Activated T-helper 1 cell treated with Interleukin-2 at 50 U/mL for 16 hours (primary cell): ENCODE measurements around the gene LCT.
"Not testable (repeated sequence)": the region's sequence is repeated elsewhere in the genome, so short reads cannot be mapped to it uniquely, and the experiment has no call there.

ENCODE experiments used
- DNase-seq: peaks from one replicate; pipeline ENCODE4 v3.0.0-alpha.2; 2020; ENCODE audit warnings: low read depth

Gene LCT

DNA sequence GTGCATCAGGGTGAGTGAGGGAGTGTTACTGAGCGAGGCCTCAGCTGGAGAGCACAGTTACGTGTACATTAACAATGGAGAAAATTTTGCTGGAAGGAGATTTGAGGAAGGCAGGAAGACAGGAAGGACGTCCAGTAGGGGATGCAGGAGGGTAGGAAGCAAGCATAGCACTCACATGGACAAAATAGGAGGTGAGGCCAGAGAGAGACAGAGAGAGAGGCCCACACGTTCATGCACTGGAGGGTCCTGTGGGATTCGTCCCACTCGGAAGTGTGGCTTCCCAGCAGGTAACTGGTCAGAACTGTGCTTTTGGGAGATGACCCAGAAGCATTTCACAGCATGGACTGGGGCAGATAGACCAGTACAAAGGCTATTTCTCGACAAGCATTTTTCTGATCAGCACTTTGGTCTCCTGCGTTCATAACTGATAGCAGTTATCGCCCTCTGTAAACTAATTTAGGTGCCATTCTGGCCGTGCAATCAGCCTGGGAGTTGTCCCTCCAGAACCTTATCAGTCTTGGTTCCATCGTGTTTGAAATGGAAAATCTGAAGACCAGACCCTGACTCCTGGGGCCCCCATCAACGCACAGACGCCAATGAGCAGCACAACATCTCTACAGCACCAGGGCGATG lies 5.7 kb downstream of the LCT start:
- DNase-seq: no peak

DNA sequence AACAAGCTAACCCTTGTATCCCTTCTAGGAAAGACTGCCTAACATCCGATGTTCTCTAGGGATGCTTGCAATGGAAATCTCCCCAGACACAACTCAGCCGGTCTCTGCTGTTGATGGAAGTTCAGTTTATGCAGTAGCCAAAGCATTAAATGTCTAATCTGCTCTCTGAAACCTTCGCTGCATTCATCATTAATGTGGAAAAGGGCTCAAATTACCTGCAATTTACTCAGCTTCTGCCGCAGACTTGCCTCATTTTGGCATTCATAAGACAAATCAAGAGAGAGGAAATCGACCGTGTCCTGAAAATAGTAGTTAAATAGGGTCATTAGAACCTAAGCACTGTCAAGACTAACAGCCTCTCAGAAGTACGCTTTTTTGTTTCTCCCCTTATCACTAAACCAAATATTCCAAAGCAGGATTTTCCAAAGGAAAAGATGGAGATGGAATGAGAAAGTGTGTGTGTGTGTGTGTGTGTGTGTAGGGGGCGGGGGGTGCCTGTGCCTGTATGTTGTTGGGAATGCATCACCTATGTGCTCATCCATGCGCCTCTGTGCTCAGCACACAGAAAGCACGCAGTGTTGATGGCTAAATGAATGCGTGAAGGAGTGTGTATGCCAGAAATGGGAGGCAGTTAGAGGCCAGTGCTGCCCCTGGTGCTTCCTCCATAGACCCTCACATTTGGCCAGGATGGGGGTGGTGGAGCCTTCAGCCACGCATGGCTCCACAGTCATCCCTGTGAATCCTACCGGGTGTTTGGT lies 7.4 kb downstream of the LCT start:
- no peak for DNase-seq

DNA sequence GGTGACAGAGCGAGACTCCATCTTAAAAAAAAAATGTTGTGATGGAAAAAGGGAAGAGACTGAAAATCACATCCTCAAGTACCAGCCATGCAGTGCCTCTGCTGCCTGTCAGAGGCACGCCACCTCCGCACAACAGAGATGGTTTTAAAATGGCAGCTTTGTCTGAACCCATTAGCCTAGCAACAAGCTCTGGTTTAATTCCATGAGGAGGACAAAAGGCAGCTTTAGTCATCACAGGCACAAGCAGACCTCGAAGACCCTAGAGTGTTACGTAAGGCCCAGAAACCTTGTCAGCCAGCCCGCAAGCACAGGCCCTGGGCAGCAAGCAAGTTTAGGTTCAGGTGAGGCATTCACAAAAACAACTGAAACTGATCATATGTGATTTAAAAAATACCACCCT lies 10.4 kb downstream of the LCT start:
- DNase-seq: no peak

DNA sequence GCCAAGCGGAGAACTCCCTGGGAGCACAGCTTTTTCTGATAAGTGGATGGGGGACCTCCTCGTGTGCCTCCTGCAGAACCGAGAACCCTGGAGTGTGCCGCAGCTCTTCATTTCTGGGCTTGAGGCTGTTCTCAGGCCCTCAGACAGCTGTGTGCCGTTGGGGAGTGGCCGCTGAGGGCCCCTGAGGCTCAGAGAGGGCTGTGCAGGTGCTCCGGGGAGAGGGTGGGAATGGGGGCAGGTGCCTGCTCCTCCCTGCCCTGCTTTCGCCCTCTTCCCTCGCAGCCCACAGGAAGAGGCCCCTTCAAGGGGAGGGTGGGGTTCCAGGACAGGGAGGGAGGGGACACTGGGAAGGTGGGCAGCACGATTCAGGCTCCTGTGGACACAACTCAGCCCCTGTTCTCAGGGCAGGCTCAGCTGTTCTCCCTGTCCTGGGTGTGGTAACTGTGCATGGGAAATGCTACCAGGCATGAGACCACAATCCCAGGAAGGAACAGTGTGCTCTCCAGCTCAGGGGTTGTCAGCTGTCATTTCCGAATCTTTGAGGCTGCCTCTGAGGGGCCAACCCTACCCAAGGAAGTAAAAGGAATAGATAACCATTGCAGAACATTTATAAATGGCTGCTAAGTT lies 11.3 kb downstream of the LCT start:
- DNase-seq: no peak

GRCh38 chr2:135825131-135825530 lies 11.9 kb downstream of the LCT start:
- no peak for DNase-seq

- no peak for DNase-seq
Measured at GRCh38 chr2:135822855-135823254, 14.1 kb downstream of the LCT start.

DNA sequence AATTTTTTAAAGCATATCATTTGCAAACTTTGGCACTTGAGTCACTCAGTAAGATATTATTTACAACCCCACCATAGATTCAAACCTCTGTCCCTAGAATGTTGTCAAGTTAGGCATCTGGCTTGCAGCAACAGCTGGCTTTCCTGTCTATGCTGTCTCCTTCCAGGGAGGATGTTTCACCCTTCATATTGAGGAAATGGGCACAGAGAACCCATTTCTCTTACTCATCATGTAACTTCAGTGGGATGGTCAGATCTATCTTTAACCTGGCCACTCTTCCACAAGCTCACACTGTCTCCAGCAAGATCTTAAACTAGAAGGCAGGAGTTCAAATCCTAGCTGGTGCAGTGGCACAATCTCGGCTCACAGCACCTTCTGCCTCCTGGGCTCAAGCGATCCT lies 15.8 kb downstream of the LCT start:
- no peak for DNase-seq

- DNase-seq: peak; percentile 29
Measured at GRCh38 chr2:135820003-135820618, 16.9 kb downstream of the LCT start.

GRCh38 chr2:135818937-135819610 lies 17.9 kb downstream of the LCT start:
- DNase-seq: no peak

DNA sequence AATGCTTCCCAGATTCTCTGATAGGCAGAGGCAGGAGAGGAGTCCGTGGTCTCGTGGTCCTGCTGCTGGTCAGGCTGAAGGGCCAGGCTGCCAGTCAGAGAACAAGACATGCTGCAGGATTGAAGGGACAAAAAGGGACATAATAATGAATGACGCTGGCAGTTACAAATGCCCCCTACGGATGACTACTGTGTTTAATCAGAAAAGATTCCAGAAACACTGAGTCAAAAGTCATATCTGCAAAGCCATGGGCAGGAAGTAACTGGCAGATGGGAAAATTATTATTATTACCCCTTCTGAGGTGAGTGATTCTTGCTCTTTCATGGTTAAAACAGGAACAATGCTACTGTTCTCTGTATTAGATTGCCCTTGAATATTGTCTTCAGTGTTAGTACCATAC lies 19.0 kb downstream of the LCT start:
- no peak for DNase-seq

DNA sequence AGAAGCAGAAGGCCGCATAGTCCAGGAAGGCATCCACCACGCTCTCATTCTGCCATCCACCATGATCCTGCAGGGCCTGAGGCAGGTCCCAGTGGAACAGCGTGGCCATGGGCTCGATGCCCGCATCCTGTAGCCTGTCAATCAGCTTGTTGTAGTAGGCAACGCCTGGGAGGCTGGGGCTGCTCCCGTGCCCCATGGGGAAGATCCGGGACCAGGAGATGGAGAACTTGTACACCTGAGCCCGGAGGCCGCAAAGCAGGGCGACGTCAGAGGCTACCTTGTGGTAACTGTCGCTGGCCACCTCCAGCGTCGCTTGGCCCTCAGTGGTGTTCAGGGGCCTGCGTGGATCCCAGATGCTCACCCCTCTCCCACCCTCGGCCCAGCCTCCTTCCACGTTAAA lies 19.5 kb downstream of the LCT start:
- no peak for DNase-seq

GRCh38 chr2:135815269-135815668 lies 21.7 kb downstream of the LCT start:
- no peak for DNase-seq

GRCh38 chr2:135812907-135813511 lies 24.0 kb downstream of the LCT start:
- no peak for DNase-seq

DNA sequence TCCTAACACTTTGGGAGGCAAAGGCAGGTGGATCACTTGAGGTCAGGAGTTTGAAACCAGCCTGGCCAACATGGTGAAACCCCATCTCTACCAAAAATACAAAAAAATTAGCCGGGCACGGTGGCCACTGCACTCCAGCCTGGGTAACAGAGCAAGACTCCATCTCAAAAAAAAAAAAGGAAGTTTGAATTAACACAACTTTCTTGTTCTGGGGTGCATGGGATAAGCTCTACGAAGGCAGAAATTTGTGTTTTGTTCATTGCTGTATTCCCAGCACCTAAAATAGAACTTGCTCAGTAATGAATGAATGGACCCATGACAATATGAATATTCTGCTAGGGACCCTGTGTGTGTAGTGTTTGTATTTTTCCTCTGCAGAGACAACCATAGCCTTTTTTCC lies 29.1 kb downstream of the LCT start:
- not testable (repeated sequence) for DNase-seq

GRCh38 chr2:135803278-135803677 lies 33.7 kb downstream of the LCT start:
- DNase-seq: no peak

DNA sequence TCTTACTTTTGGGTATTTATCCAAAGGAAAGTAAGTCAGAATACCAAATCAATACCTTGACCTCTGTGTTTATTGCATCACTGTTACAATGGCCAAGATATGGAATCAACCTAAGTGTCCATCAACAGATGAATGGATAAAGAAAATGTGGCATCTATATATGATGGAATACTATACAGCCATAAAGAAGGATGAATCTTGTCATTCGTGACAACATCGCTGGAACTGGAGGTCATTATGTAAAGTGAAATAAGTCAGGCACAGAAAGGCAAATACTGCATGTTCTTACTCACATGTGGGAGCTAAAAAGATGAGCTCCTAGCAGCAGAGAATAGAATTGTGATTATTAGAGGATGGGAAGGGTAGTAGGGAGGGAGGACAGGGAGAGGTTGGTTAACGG lies 34.6 kb downstream of the LCT start:
- DNase-seq: no peak

GRCh38 chr2:135800513-135801460 lies 36.2 kb downstream of the LCT start:
- DNase-seq: no peak

- no peak for DNase-seq
Measured at GRCh38 chr2:135799738-135800137, 37.2 kb downstream of the LCT start.

- no peak for DNase-seq
Measured at GRCh38 chr2:135798762-135799161, 38.2 kb downstream of the LCT start.

- DNase-seq: no peak
Measured at GRCh38 chr2:135798275-135798705, 38.7 kb downstream of the LCT start.
